GM12864 (cell line): ENCODE data around the gene MIEF1.
"Not testable (repeated sequence)": the region's sequence is repeated elsewhere in the genome, so short reads cannot be mapped to it uniquely, and the experiment has no call there.

ENCODE experiments used
- DNase-seq: peaks from one replicate; pipeline ENCODE4 v3.0.0-alpha.2; 2011; ENCODE audit warnings: low read depth
- H3K4me3 ChIP-seq: 2 replicates; pipeline ENCODE4 v1.5.1; 2011; ENCODE audit warnings: mild to moderate bottlenecking, low read depth, low read length, control low read depth
- CTCF ChIP-seq: IDR thresholded peaks from 2 replicates; pipeline ENCODE4 v1.5.1; 2011; ENCODE audit warnings: low read depth, mild to moderate bottlenecking, moderate library complexity, low read length, control low read depth, inconsistent platforms; ENCODE audit errors: missing control alignments

Gene MIEF1

GRCh38 chr22:39504071-39504470 lies 2.0 kb downstream of the MIEF1 start:
- no peak for TF ChIP-seq CTCF
- no peak for DNase-seq

GRCh38 chr22:39507021-39507420 lies 4.9 kb downstream of the MIEF1 start:
- DNase-seq, H3K4me3 ChIP-seq: not testable (repeated sequence)

More at GRCh38 chr22:39504071-39504470, 2.0 kb downstream of the MIEF1 start:
- H3K4me3 ChIP-seq = no peak overlapping the region; the same call in 1 of the 2 replicates

GRCh38 chr22:39508393-39508792 lies 6.3 kb downstream of the MIEF1 start:
- DNase-seq = no peak
- H3K4me3 ChIP-seq = no peak overlapping the region
- no peak for TF ChIP-seq CTCF

GRCh38 chr22:39510529-39511149 lies 8.5 kb downstream of the MIEF1 start:
- H3K4me3 ChIP-seq = no peak overlapping the region
- TF ChIP-seq CTCF = no peak
- no peak for DNase-seq

GRCh38 chr22:39511226-39511625 lies 9.1 kb downstream of the MIEF1 start:
- no peak for DNase-seq
- no peak for TF ChIP-seq CTCF
- H3K4me3 ChIP-seq = no peak overlapping the region

GRCh38 chr22:39512026-39512425 lies 9.9 kb downstream of the MIEF1 start:
- DNase-seq = no peak
- TF ChIP-seq CTCF = no peak
- no peak overlapping the region for H3K4me3 ChIP-seq

- no peak overlapping the region for H3K4me3 ChIP-seq
- no peak for DNase-seq
- TF ChIP-seq CTCF = no peak
Observed at GRCh38 chr22:39513791-39514190, 11.7 kb downstream of the MIEF1 start.
